SU-DHL-6 (cell line): Measurements from ENCODE around the gene HMGB1.

Source experiments
- CTCF ChIP-seq: fragments of 200-600 bp; sonication (generic); IDR thresholded peaks from one replicate; pipeline ENCODE4 v1.5.1; 2017; ENCODE audit warnings: antibody characterized with exemption, mild to moderate bottlenecking, low read length, moderate library complexity; ENCODE audit not compliant: insufficient read depth, poor library complexity, severe bottlenecking
- EZH2phosphoT487 ChIP-seq: fragments of 200-600 bp; sonication (generic), shearing (Covaris generic); conservative IDR thresholded peaks from 2 replicates; pipeline ENCODE4 v1.6.1; 2018; ENCODE audit warnings: mild to moderate bottlenecking, antibody characterized with exemption, low read length, moderate library complexity, mixed read lengths

- TF ChIP-seq CTCF (no peak), EZH2phosphoT487 (no peak)
These were observed 51.9 kb downstream of the HMGB1 start for GRCh38 chr13:30413842-30414241.
